IPS-NIHi7 (cell line): Measurements from ENCODE around the gene FAF2.

Source experiments
- DNase-seq: peaks from one replicate; pipeline ENCODE4 v3.0.0; 2012; ENCODE audit warnings: mixed read lengths; ENCODE audit errors: extremely low spot score

Gene FAF2

GRCh38 chr5:176530983-176531901 is 83.1 kb downstream of the FAF2 start:
- no peak for DNase-seq

- DNase-seq, result no peak
Measured at GRCh38 chr5:176531902-176532493, 83.8 kb downstream of the FAF2 start.

- no peak for DNase-seq
Measured at GRCh38 chr5:176532795-176533194, 84.6 kb downstream of the FAF2 start.

- DNase-seq, result no peak
Measured at GRCh38 chr5:176533390-176533789, 85.2 kb downstream of the FAF2 start.

- no peak for DNase-seq
Measured at GRCh38 chr5:176533894-176534611, 85.9 kb downstream of the FAF2 start.

- DNase-seq, result no peak
Measured at GRCh38 chr5:176534640-176535039, 86.5 kb downstream of the FAF2 start.

GRCh38 chr5:176535101-176535663 is 87.0 kb downstream of the FAF2 start:
- DNase-seq, result no peak

- no peak for DNase-seq
Measured at GRCh38 chr5:176535664-176536131, 87.5 kb downstream of the FAF2 start.

- peak; percentile 75 for DNase-seq
Measured at GRCh38 chr5:176536132-176536901, 88.1 kb downstream of the FAF2 start.

- peak; percentile 97 for DNase-seq
Measured at GRCh38 chr5:176536902-176537553, 88.8 kb downstream of the FAF2 start, which contains the start of gene RNF44. RNF44 (minus strand) TSS chr5:176537402; CDS start chr5:176532472, 4,930 bp downstream.

- peak; percentile 86 for DNase-seq
Measured at GRCh38 chr5:176537554-176538229, 89.5 kb downstream of the FAF2 start.

GRCh38 chr5:176538230-176538988 is 90.2 kb downstream of the FAF2 start:
- DNase-seq, result no peak

- DNase-seq, result no peak
Measured at GRCh38 chr5:176538989-176539384, 90.8 kb downstream of the FAF2 start.

- DNase-seq, result no peak
Measured at GRCh38 chr5:176540476-176540899, 92.3 kb downstream of the FAF2 start.

GRCh38 chr5:176540956-176541337 is 92.8 kb downstream of the FAF2 start:
- no peak for DNase-seq

GRCh38 chr5:176541338-176542134 is 93.4 kb downstream of the FAF2 start:
- peak; percentile 66 for DNase-seq

GRCh38 chr5:176542135-176542595 is 94.0 kb downstream of the FAF2 start:
- no peak for DNase-seq
